Smooth muscle cell (in vitro differentiated cells): ENCODE measurements around the gene TNNC2. TPM values are rescaled to one million over a fixed set of nuclear protein-coding genes. Genes with fewer than 3 reads are reported as not detected.

Source experiments
- DNase-seq: peaks from one replicate; lab custom pipeline; 2025; ENCODE audit not compliant: unreplicated experiment; lab: John Stamatoyannopoulos, UW
- H2AFZ ChIP-seq: fragments of 200-600 bp; sonication (generic); 2 replicates; pipeline ENCODE4 v1.6.0; 2016; ENCODE audit warnings: antibody characterized with exemption, low read depth, mild to moderate bottlenecking
- H3F3A ChIP-seq: fragments of 200-600 bp; sonication (generic); 2 replicates; pipeline ENCODE4 v1.6.0; 2017; ENCODE audit warnings: antibody characterized with exemption, low read depth
- H3K27ac ChIP-seq: fragments of 200-600 bp; sonication (generic); 2 replicates; pipeline ENCODE4 v1.5.1; 2016; ENCODE audit warnings: low read depth, mild to moderate bottlenecking
- H3K27me3 ChIP-seq: fragments of 200-600 bp; sonication (generic); 2 replicates; pipeline ENCODE4 v1.6.1; 2016; ENCODE audit warnings: low read depth, mild to moderate bottlenecking
- H3K36me3 ChIP-seq: fragments of 200-600 bp; sonication (generic); 2 replicates; pipeline ENCODE4 v1.5.1; 2016; ENCODE audit warnings: low read depth
- H3K4me1 ChIP-seq: fragments of 200-600 bp; sonication (generic); 2 replicates; pipeline ENCODE4 v1.5.1; 2016; ENCODE audit warnings: low read depth
- H3K4me2 ChIP-seq: fragments of 200-600 bp; sonication (generic); 2 replicates; pipeline ENCODE4 v1.6.0; 2016; ENCODE audit warnings: mild to moderate bottlenecking
- H3K4me3 ChIP-seq: fragments of 200-600 bp; sonication (generic); 2 replicates; pipeline ENCODE4 v1.5.1; 2016; ENCODE audit warnings: mild to moderate bottlenecking
- H3K79me2 ChIP-seq: fragments of 200-600 bp; sonication (generic); 2 replicates; pipeline ENCODE4 v1.6.0; 2016; ENCODE audit warnings: low read depth, mild to moderate bottlenecking
- H3K9ac ChIP-seq: fragments of 200-600 bp; sonication (generic); 2 replicates; pipeline ENCODE4 v1.6.0; 2016; ENCODE audit warnings: low read depth
- H3K9me3 ChIP-seq: fragments of 200-600 bp; sonication (generic); replicated peaks from 2 replicates; pipeline ENCODE4 v1.5.1; 2016; ENCODE audit warnings: low read depth
- H4K20me1 ChIP-seq: fragments of 200-600 bp; sonication (generic); 2 replicates; pipeline ENCODE4 v1.6.0; 2016; ENCODE audit warnings: low read depth
- CTCF ChIP-seq: fragments of 200-600 bp; sonication (generic); IDR thresholded peaks from 2 replicates; pipeline ENCODE4 v1.5.1; 2017; ENCODE audit warnings: borderline replicate concordance, mild to moderate bottlenecking, antibody characterized with exemption; ENCODE audit not compliant: insufficient read depth, poor library complexity, severe bottlenecking
- WGBS: methylation state at CpG from one replicate; pipeline ENCODE4 v1.1.7; 2016; ENCODE audit warnings: low lambda C conversion rate; 5-methylcytosine and 5-hydroxymethylcytosine counted together
- polyA plus RNA-seq: library from polyadenylated mRNA; unstranded; fragments of >200 nt; fragmentation: Nextera tagmentation; extraction: Ambion mirVana; gene quantifications from 2 replicates; pipeline ENCODE4 v1.2.1, GENCODE V29; 2016
- total RNA-seq: library from RNA; depleted of rRNA; stranded (reverse); fragments of >200 nt; gene quantifications from 2 replicates; pipeline ENCODE4 v1.2.3, GENCODE V29; 2014

The TNNC2 gene
- total and polyA plus RNA-seq, 2 experiments from 2014 or later: 0.78 to 1.7 TPM

- Histone ChIP-seq H3K9ac (peak overlapping the region; percentile 96), H3K27me3 (no peaks in the 10 kb centered on the region), H3K4me2 (peak overlapping the region; percentile 92), H3K79me2 (peaks cover 16% of the 10 kb centered on the region), H4K20me1 (no peaks in the 10 kb centered on the region), H3F3A (no peaks in the 10 kb centered on the region), H2AFZ (peak overlapping the region; percentile 50), H3K27ac (peak overlapping the region; percentile 73), H3K4me3 (peak overlapping the region; percentile 77), H3K4me1 (peaks cover 5% of the 10 kb centered on the region), H3K36me3 (peaks cover 12% of the 10 kb centered on the region), H3K9me3 (no peaks in the 10 kb centered on the region)
- no peak for TF ChIP-seq CTCF
- no peak for DNase-seq
- WGBS: 52% methylated on average over 19 of the region's 19 CpGs
Measured at GRCh38 chr20:45792317-45793118, 34.6 kb downstream of the TNNC2 start.

- 76% methylated on average over 3 of the region's 3 CpGs for WGBS
Measured at GRCh38 chr20:45788351-45788750, 38.8 kb downstream of the TNNC2 start.

GRCh38 chr20:45783656-45784294, 43.3 kb downstream of the TNNC2 start:
- WGBS: 83% methylated on average over 6 of the region's 6 CpGs
- Histone ChIP-seq H3K79me2 (no peaks in the 10 kb centered on the region), H3F3A (peaks cover 16% of the 10 kb centered on the region), H2AFZ (no peak overlapping the region), H4K20me1 (no peaks in the 10 kb centered on the region), H3K9ac (no peak overlapping the region), H3K36me3 (no peaks in the 10 kb centered on the region), H3K4me1 (no peaks in the 10 kb centered on the region), H3K4me3 (no peak overlapping the region), H3K9me3 (no peaks in the 10 kb centered on the region), H3K27me3 (no peaks in the 10 kb centered on the region), H3K27ac (no peak overlapping the region), H3K4me2 (no peak overlapping the region)
- no peak for DNase-seq
- no peak for TF ChIP-seq CTCF

More at GRCh38 chr20:45788351-45788750, 38.8 kb downstream of the TNNC2 start:
- no peaks in the 10 kb centered on the region for H3F3A ChIP-seq
- no peak overlapping the region for H3K4me2 ChIP-seq
- no peaks in the 10 kb centered on the region for H3K9me3 ChIP-seq
- peaks cover 5% of the 10 kb centered on the region for H3K4me1 ChIP-seq
- no peak for TF ChIP-seq CTCF
- DNase-seq: no peak
- peaks cover 15% of the 10 kb centered on the region for H3K79me2 ChIP-seq
- no peaks in the 10 kb centered on the region for H4K20me1 ChIP-seq
- no peak overlapping the region for H3K4me3 ChIP-seq
- no peak overlapping the region for H2AFZ ChIP-seq
- no peak overlapping the region for H3K9ac ChIP-seq
- no peaks in the 10 kb centered on the region for H3K36me3 ChIP-seq
- no peak overlapping the region for H3K27ac ChIP-seq
- no peaks in the 10 kb centered on the region for H3K27me3 ChIP-seq
